SK-N-MC (cell line): ENCODE measurements around the gene SPINK8.

Source experiments
- EZH2 ChIP-seq: fragments of 200-600 bp; sonication (generic); IDR thresholded peaks from one replicate; pipeline ENCODE4 v1.6.1; 2017; ENCODE audit warnings: antibody characterized with exemption
- FOXP2 ChIP-seq: optimal IDR thresholded peaks from 2 replicates; pipeline ENCODE3; 2011; ENCODE audit warnings: mild to moderate bottlenecking, moderate library complexity; ENCODE audit not compliant: insufficient read depth; ENCODE audit errors: extremely low read length, control extremely low read depth
- POLR2AphosphoS5 ChIP-seq: IDR thresholded peaks from 2 replicates; pipeline ENCODE4 v1.6.1; 2012; ENCODE audit warnings: mild to moderate bottlenecking, low read depth, low read length, borderline replicate concordance

- TF ChIP-seq POLR2AphosphoS5: no peak; the same call in 1 of the 2 replicates
- no peak for TF ChIP-seq EZH2
- TF ChIP-seq FOXP2: no peak
Observed at GRCh38 chr3:48303021-48303420, 30.4 kb downstream of the SPINK8 start.
